Suprapubic skin (tissue), 3 donors: ENCODE data around the gene FBXL19.

Source experiments
- CTCF ChIP-seq, 2 donors: fragments of 200-600 bp in 1 of 2; fragments of 450-650 bp in 1 of 2; sonication (generic) in 1 of 2; IDR thresholded peaks; one replicate each; pipeline ENCODE4 v1.5.1; 2016 to 2019; ENCODE audit warnings: antibody characterized with exemption in 2 of 2, mild to moderate bottlenecking in 1 of 2, moderate library complexity in 1 of 2
- POLR2A ChIP-seq, 2 donors: fragments of 450-650 bp; IDR thresholded peaks; one replicate each; pipeline ENCODE4 v1.6.1; 2017; ENCODE audit warnings: antibody characterized with exemption in 2 of 2, mild to moderate bottlenecking in 2 of 2, moderate library complexity in 2 of 2

GRCh38 chr16:30924913-30925631 lies 1.7 kb downstream of the FBXL19 start:
- TF ChIP-seq CTCF (IDR thresholded peaks at IDR 0.05): no peak
- no peak for TF ChIP-seq POLR2A (IDR thresholded peaks at IDR 0.05)
